NOMO-1 treated with DMSO at 0.1 percent for 48 hours (cell line): Measurements from ENCODE around the gene BAD.

Experiments used
- DNase-seq: peaks from one replicate; lab custom pipeline; 2025; ENCODE audit not compliant: unreplicated experiment; lab: John Stamatoyannopoulos, UW

The BAD gene

GRCh38 chr11:64261556-64262080, 22.8 kb downstream of the BAD start:
- DNase-seq = no peak

GRCh38 chr11:64260147-64260708, 24.2 kb downstream of the BAD start:
- DNase-seq = no peak

GRCh38 chr11:64259533-64260067, 24.9 kb downstream of the BAD start:
- DNase-seq = no peak

- DNase-seq = no peak
Measured at GRCh38 chr11:64258946-64259532, 25.4 kb downstream of the BAD start.

GRCh38 chr11:64258356-64258755, 26.1 kb downstream of the BAD start:
- no peak for DNase-seq

- no peak for DNase-seq
Measured at GRCh38 chr11:64256300-64256699, 28.2 kb downstream of the BAD start.

GRCh38 chr11:64255135-64256128, 29.0 kb downstream of the BAD start:
- DNase-seq = no peak

GRCh38 chr11:64254326-64254725, 30.1 kb downstream of the BAD start:
- DNase-seq = no peak

GRCh38 chr11:64253481-64253880, 31.0 kb downstream of the BAD start:
- DNase-seq = no peak

GRCh38 chr11:64253043-64253442, 31.4 kb downstream of the BAD start:
- no peak for DNase-seq

GRCh38 chr11:64252003-64252872, 32.2 kb downstream of the BAD start:
- no peak for DNase-seq

- DNase-seq = no peak
Measured at GRCh38 chr11:64251753-64252002, 32.8 kb downstream of the BAD start.

GRCh38 chr11:64251016-64251752, 33.3 kb downstream of the BAD start, which contains the start of gene PLCB3:
Gene PLCB3 (plus strand): TSS chr11:64251530. CDS start chr11:64251650, 120 bp downstream.
- peak; percentile 18 for DNase-seq

- no peak for DNase-seq
Measured at GRCh38 chr11:64250415-64251015, 34.0 kb downstream of the BAD start.

GRCh38 chr11:64249563-64250414, 34.7 kb downstream of the BAD start:
- DNase-seq = no peak

- DNase-seq = no peak
Measured at GRCh38 chr11:64249038-64249437, 35.4 kb downstream of the BAD start.

GRCh38 chr11:64248578-64248977, 35.9 kb downstream of the BAD start:
- DNase-seq = no peak

GRCh38 chr11:64247729-64248531, 36.5 kb downstream of the BAD start:
- no peak for DNase-seq
